G401 (cell line): ENCODE data around the gene UQCRHL. TPM values are rescaled to one million over a fixed set of nuclear protein-coding genes. Genes with fewer than 3 reads are reported as not detected.
A peak's percentile ranks its signal among the peaks of the same experiment; 100 is the strongest.
"Not testable (repeated sequence)": the region's sequence is repeated elsewhere in the genome, so short reads cannot be mapped to it uniquely, and the experiment has no call there.

Experiments used
- DNase-seq: peaks from one replicate; pipeline ENCODE4 v3.0.0-alpha.2; 2015; ENCODE audit warnings: low spot score
- in situ Hi-C: cut with HindIII; loops from 2 replicates; pipeline ENCODE4 v1.10.0; 2016; ENCODE audit warnings: low sequenced_read_pairs, mixed read lengths
- total RNA-seq: library from RNA; depleted of rRNA; stranded (reverse); fragments of >200 nt; shearing (Covaris generic); gene quantifications from 2 replicates; pipeline ENCODE4 v1.2.3, GENCODE V29; 2014

The UQCRHL gene
- total RNA-seq, 1 experiment from 2014 or later: 6.0 TPM

GRCh38 chr1:15836511-15836771 is 29.0 kb upstream of the UQCRHL start:
- in situ Hi-C loops, DNase-seq: not testable (repeated sequence)

- DNase-seq: peak; percentile 99
- in situ Hi-C loops: no loop called here
Measured at GRCh38 chr1:15835741-15836510, 28.5 kb upstream of the UQCRHL start.

- no peak for DNase-seq
- in situ Hi-C loops: no loop called here
Measured at GRCh38 chr1:15835205-15835740, 27.8 kb upstream of the UQCRHL start.

GRCh38 chr1:15834406-15835204 is 27.2 kb upstream of the UQCRHL start:
- peak; percentile 92 for DNase-seq
- in situ Hi-C loops: no loop called here

- in situ Hi-C loops: no loop called here
- no peak for DNase-seq
Measured at GRCh38 chr1:15833842-15834405, 26.5 kb upstream of the UQCRHL start.

GRCh38 chr1:15833069-15833679 is 25.7 kb upstream of the UQCRHL start:
- in situ Hi-C loops: no loop called here
- DNase-seq: peak; percentile 62

- in situ Hi-C loops: no loop called here
- no peak for DNase-seq
Measured at GRCh38 chr1:15830258-15830657, 22.8 kb upstream of the UQCRHL start.

GRCh38 chr1:15828931-15829330 is 21.5 kb upstream of the UQCRHL start:
- DNase-seq, in situ Hi-C loops: not testable (repeated sequence)

- DNase-seq, in situ Hi-C loops: not testable (repeated sequence)
Measured at GRCh38 chr1:15827567-15827966, 20.1 kb upstream of the UQCRHL start.

GRCh38 chr1:15826810-15827507 is 19.5 kb upstream of the UQCRHL start:
- no peak for DNase-seq
- in situ Hi-C loops: no loop called here

GRCh38 chr1:15825800-15826199 is 18.4 kb upstream of the UQCRHL start:
- in situ Hi-C loops: no loop called here
- no peak for DNase-seq

- no peak for DNase-seq
- in situ Hi-C loops: loop anchor here (25.0 kb wide), 1 partner anchor 142 kb away; no protein-coding TSS in a partner anchor
Measured at GRCh38 chr1:15820478-15820877, 13.0 kb upstream of the UQCRHL start.

- in situ Hi-C loops: loop anchor here (25.0 kb wide), 1 partner anchor 146 kb away; no protein-coding TSS in a partner anchor
- DNase-seq: no peak
Measured at GRCh38 chr1:15816674-15817073, 9.2 kb upstream of the UQCRHL start.

- DNase-seq: no peak
- in situ Hi-C loops: loop anchor here (25.0 kb wide), 1 partner anchor 152 kb away; no protein-coding TSS in a partner anchor
Measured at GRCh38 chr1:15810073-15810472, 2.6 kb upstream of the UQCRHL start.

GRCh38 chr1:15808955-15809354 is 1.5 kb upstream of the UQCRHL start:
- in situ Hi-C loops: loop anchor here (25.0 kb wide), 1 partner anchor 153 kb away; no protein-coding TSS in a partner anchor
- no peak for DNase-seq

GRCh38 chr1:15807121-15807520 is 328 bp downstream of the UQCRHL start:
- in situ Hi-C loops: loop anchor here (25.0 kb wide), 1 partner anchor 155 kb away; no protein-coding TSS in a partner anchor
- no peak for DNase-seq

GRCh38 chr1:15804060-15804459 is 3.4 kb downstream of the UQCRHL start:
- in situ Hi-C loops: loop anchor here (25.0 kb wide), 1 partner anchor 158 kb away; no protein-coding TSS in a partner anchor
- no peak for DNase-seq

- DNase-seq: peak; percentile 37
- in situ Hi-C loops: loop anchor here (25.0 kb wide), 1 partner anchor 159 kb away; no protein-coding TSS in a partner anchor
Measured at GRCh38 chr1:15803380-15803779, 4.1 kb downstream of the UQCRHL start.
